DND-41 (cell line): Measurements from ENCODE around the gene ESYT2.

ENCODE experiments used
- ATAC-seq: fragments of 200-7000 bp; cut with Tn5 transposase; 3 replicates; pipeline ENCODE4 v1.9.1; 2021; ENCODE audit warnings: low read depth; ENCODE audit not compliant: insufficient read depth
- DNase-seq: peaks from one replicate; pipeline ENCODE4 v3.0.0-alpha.2; 2020
- H2AFZ ChIP-seq: 2 replicates; pipeline ENCODE4 v1.6.0; 2012; ENCODE audit warnings: low read depth, low read length
- H3K27ac ChIP-seq: 2 replicates; pipeline ENCODE4 v1.5.1; 2012; ENCODE audit warnings: low read length, inconsistent platforms
- H3K27me3 ChIP-seq: fragments of 200-600 bp; sonication (generic); 2 replicates; pipeline ENCODE4 v1.6.0; 2012; ENCODE audit warnings: low read length, mild to moderate bottlenecking, inconsistent platforms; ENCODE audit not compliant: insufficient read depth, poor library complexity
- H3K36me3 ChIP-seq: 2 replicates; pipeline ENCODE4 v1.5.1; 2012; ENCODE audit warnings: low read length, inconsistent platforms; ENCODE audit not compliant: insufficient read depth
- H3K4me1 ChIP-seq: 2 replicates; pipeline ENCODE4 v1.5.1; 2012; ENCODE audit warnings: mild to moderate bottlenecking, low read length; ENCODE audit not compliant: insufficient read depth
- H3K4me2 ChIP-seq: 2 replicates; pipeline ENCODE4 v1.6.0; 2012; ENCODE audit warnings: mild to moderate bottlenecking, moderate library complexity, low read length, inconsistent platforms; ENCODE audit not compliant: insufficient read depth
- H3K4me3 ChIP-seq, 2 experiments: fragments of 200-600 bp in 1 of 2; shearing (Covaris generic) in 1 of 2; 2 replicates each; pipeline ENCODE4 v1.5.1; 2012 to 2016; ENCODE audit warnings: inconsistent platforms in 2 of 2, low read length in 2 of 2, mild to moderate bottlenecking in 2 of 2, low read depth in 1 of 2, moderate library complexity in 1 of 2
- H3K79me2 ChIP-seq: 2 replicates; pipeline ENCODE4 v1.6.0; 2012; ENCODE audit warnings: low read length, inconsistent platforms; ENCODE audit not compliant: insufficient read depth
- H3K9ac ChIP-seq: 2 replicates; pipeline ENCODE4 v1.6.0; 2012; ENCODE audit warnings: low read depth, mild to moderate bottlenecking, inconsistent platforms, low read length, moderate library complexity
- H3K9me3 ChIP-seq: 2 replicates; pipeline ENCODE4 v1.5.1; 2012; ENCODE audit warnings: low read length, moderate library complexity, mild to moderate bottlenecking, inconsistent platforms; ENCODE audit not compliant: insufficient read depth, severe bottlenecking
- H4K20me1 ChIP-seq: 2 replicates; pipeline ENCODE4 v1.6.0; 2012; ENCODE audit warnings: low read length; ENCODE audit not compliant: insufficient read depth
- CTCF ChIP-seq: IDR thresholded peaks from 2 replicates; pipeline ENCODE4 v1.5.1; 2012; ENCODE audit warnings: borderline replicate concordance, low read length, moderate library complexity, mild to moderate bottlenecking; ENCODE audit not compliant: poor library complexity, severe bottlenecking; ENCODE audit errors: extremely low read depth
- EZH2 ChIP-seq: IDR thresholded peaks from 3 replicates; pipeline ENCODE4 v1.6.1; 2012; ENCODE audit warnings: borderline replicate concordance, low read depth, mild to moderate bottlenecking, moderate library complexity, low read length, inconsistent platforms; ENCODE audit not compliant: severe bottlenecking

ESYT2 gene

GRCh38 chr7:158831738-158832091 lies 2.4 kb upstream of the ESYT2 start:
- Histone ChIP-seq H3K4me1 (peaks cover 24% of the 10 kb centered on the region), H3K4me3 (no peak overlapping the region), H2AFZ (no peak overlapping the region), H4K20me1 (peaks cover 9% of the 10 kb centered on the region; the same call in 1 of the 2 replicates), H3K27ac (no peak overlapping the region), H3K27me3 (no peaks in the 10 kb centered on the region), H3K4me2 (no peak overlapping the region), H3K79me2 (peaks cover 28% of the 10 kb centered on the region), H3K36me3 (peaks cover 3% of the 10 kb centered on the region; the same call in 1 of the 2 replicates), H3K9ac (no peak overlapping the region), H3K9me3 (no peaks in the 10 kb centered on the region)
- DNase-seq, result no peak
- TF ChIP-seq EZH2 (no peak), CTCF (no peak)
- ATAC-seq, result no peak

DNA sequence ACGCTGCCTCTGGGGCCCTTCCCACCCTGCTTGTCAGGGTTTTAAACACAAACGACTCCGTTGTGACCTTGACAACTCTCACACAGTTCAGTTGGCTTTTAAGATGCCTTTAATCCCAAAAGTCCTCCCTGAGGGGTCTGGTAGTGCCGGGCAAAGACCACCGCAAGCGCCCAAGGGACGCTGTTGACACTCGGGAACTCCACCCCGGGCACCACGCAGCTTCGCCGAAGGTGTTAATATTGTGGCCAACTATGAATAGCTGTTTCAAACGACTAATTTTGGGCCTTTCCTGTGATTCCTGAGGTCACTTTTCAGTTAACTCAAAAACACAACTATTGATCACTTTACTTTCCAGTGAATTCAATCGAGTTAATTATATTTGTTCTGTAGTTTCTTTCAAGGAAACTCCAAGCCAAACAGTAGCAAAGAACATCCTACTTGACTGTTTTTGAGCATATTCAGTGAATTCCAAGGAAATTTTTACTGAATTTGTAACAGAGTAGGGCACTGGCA lies 958 bp upstream of the ESYT2 start:
- Histone ChIP-seq H3K27me3 (no peaks in the 10 kb centered on the region), H3K4me1 (peaks cover 37% of the 10 kb centered on the region), H3K27ac (peak overlapping the region; percentile 93), H3K9me3 (no peaks in the 10 kb centered on the region), H3K79me2 (peaks cover 42% of the 10 kb centered on the region), H3K4me3 (peak overlapping the region; percentile 65 to 76), H3K9ac (peak overlapping the region; percentile 97), H3K4me2 (peak overlapping the region; percentile 75), H2AFZ (peak overlapping the region; percentile 94), H3K36me3 (peaks cover 8% of the 10 kb centered on the region), H4K20me1 (peaks cover 9% of the 10 kb centered on the region; the same call in 1 of the 2 replicates)
- TF ChIP-seq EZH2, result no peak
- no peak for TF ChIP-seq CTCF
- ATAC-seq (no peak), DNase-seq (no peak)

- peak; percentile 57 for ATAC-seq
- Histone ChIP-seq H3K4me2 (peak overlapping the region; percentile 75), H3K9ac (peak overlapping the region; percentile 97), H4K20me1 (peaks cover 9% of the 10 kb centered on the region; the same call in 1 of the 2 replicates), H3K79me2 (peaks cover 53% of the 10 kb centered on the region), H3K4me1 (peaks cover 49% of the 10 kb centered on the region), H3K9me3 (no peaks in the 10 kb centered on the region), H3K27ac (peak overlapping the region; percentile 86), H3K27me3 (no peaks in the 10 kb centered on the region), H3K36me3 (peaks cover 8% of the 10 kb centered on the region), H3K4me3 (peak overlapping the region; percentile 76 to 94), H2AFZ (peak overlapping the region; percentile 48; the same call in 1 of the 2 replicates)
- peak; percentile 71 for DNase-seq
- TF ChIP-seq EZH2 (no peak), CTCF (no peak)
Observed at GRCh38 chr7:158829021-158829341, 328 bp downstream of the ESYT2 start.
